ENCODE measurements around the gene FOXN3.

Gene FOXN3

GRCh38 chr14:89277203-89277602 lies 139.8 kb downstream of the FOXN3 start:
- DNase-seq (ENCODE audit: low read depth, low spot score) = no peak

GRCh38 chr14:89276424-89276975 lies 140.5 kb downstream of the FOXN3 start:
- DNase-seq (ENCODE audit: low read depth, low spot score) = peak; percentile 19

DNA sequence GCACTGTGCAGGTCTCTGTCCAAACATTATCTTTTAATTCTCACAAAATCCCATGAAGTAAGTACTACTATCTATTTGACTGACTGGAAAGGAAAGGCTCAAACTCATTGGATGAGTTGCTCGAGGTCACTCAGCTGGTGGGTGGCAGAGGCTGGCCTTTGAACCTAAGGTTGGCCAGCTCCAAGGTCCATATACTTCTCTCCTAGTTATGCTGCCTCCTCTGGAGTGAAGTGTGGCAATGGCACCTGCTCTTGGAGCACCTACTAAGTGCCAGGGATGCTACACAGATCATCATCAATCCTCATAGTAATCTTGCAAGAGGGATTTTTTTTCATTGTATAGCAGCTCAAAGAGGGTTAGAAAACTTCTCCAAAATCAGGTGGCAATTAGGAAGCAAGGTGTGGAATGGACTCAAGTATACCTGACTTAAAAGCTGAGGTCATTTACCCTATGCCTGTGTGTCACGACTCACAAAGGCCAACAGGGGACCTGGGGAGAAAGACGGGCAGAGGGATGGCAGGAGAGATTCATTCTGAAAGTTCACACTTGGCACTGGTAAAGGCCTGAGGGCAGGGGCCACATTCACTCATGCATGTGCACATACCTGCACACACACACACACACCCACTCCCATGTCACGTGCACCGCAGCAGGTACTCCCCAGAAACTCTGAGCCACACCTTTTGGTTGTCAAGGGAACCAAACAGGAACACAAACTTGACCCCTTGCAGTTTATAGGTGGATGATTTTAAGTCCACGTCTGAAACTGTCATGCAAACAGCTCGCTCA lies 146.4 kb downstream of the FOXN3 start:
- DNase-seq (ENCODE audit: low read depth, low spot score) = no peak

- DNase-seq (ENCODE audit: low read depth, low spot score) = no peak
Observed at GRCh38 chr14:89269404-89269803, 147.6 kb downstream of the FOXN3 start.

GRCh38 chr14:89268514-89268913 lies 148.5 kb downstream of the FOXN3 start:
- no peak for DNase-seq (ENCODE audit: low read depth, low spot score)

GRCh38 chr14:89267656-89268055 lies 149.4 kb downstream of the FOXN3 start:
- DNase-seq (ENCODE audit: low read depth, low spot score) = no peak

- no peak for DNase-seq (ENCODE audit: low read depth, low spot score)
Observed at GRCh38 chr14:89267163-89267562, 149.9 kb downstream of the FOXN3 start.

DNA sequence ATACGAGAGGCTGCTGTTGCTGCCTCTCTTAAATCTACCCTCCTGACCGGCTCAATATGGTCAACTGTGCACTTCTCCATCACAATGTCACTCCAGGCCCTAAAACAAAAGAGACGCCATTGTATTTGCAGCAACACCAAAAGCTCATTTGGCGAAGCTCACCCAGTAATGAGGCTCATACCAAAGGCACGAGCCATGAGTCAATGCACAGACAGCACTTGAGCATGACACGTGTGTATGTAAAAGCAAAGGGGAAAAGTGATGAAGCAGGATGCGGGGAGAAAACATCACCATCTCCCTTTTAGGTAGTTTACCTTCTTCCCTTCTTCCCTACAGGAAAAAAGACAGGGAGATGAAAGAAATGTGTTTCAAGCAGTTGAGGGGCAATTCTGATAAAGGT lies 150.3 kb downstream of the FOXN3 start:
- no peak for DNase-seq (ENCODE audit: low read depth, low spot score)

GRCh38 chr14:89265234-89265633 lies 151.8 kb downstream of the FOXN3 start:
- no peak for DNase-seq (ENCODE audit: low read depth, low spot score)

GRCh38 chr14:89264196-89264800 lies 152.7 kb downstream of the FOXN3 start:
- DNase-seq (ENCODE audit: low read depth, low spot score) = no peak

- no peak for DNase-seq (ENCODE audit: low read depth, low spot score)
Observed at GRCh38 chr14:89262041-89262440, 155.0 kb downstream of the FOXN3 start.

- no peak for DNase-seq (ENCODE audit: low read depth, low spot score)
Observed at GRCh38 chr14:89260898-89261297, 156.1 kb downstream of the FOXN3 start.

- DNase-seq (ENCODE audit: low read depth, low spot score) = no peak
Observed at GRCh38 chr14:89259951-89260609, 157.0 kb downstream of the FOXN3 start.

DNA sequence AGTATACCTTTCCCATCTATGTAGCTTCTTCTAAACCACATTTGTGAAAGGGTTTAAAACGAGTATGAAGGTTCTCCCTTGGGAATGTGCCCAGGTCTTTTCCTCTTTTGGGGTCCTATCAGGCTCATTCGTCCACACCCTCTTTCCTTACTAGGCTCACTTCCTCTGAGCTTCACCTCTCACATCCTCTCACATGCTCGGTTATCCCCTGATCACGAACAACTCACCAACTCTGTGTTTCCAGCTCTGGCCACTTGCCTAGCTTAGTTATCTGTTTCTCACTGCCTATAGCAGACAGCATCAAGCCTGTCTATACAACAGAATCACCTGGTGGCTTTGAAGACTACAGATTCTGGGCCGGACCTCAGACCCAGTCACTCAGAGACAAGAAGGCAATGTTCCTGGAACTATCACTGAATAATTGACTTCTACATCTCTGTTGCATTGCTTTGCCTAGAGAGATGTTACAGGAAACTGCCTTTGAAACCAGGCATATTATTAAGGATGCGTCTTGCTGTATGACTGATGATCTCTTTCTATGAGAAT lies 158.2 kb downstream of the FOXN3 start:
- DNase-seq (ENCODE audit: low read depth, low spot score) = no peak

DNA sequence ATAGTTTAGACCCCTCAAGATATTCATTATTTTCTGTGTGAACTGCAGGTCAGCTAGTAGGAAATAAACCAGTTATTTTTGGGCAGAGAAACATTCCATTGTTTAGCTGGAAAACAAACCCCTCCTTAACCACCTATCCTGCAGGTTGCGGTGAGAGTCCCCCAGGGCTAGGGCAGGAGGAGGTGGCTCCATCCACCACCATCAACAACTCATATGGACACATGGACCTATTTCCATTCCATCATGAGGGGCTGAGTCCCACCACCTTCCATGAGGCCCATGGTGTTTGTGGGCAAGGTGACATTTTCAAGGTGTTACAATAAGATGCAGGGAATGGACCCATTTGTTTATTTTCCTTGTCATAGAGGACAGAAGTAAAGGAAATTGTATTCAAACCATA lies 160.1 kb downstream of the FOXN3 start:
- DNase-seq (ENCODE audit: low read depth, low spot score) = no peak

DNA sequence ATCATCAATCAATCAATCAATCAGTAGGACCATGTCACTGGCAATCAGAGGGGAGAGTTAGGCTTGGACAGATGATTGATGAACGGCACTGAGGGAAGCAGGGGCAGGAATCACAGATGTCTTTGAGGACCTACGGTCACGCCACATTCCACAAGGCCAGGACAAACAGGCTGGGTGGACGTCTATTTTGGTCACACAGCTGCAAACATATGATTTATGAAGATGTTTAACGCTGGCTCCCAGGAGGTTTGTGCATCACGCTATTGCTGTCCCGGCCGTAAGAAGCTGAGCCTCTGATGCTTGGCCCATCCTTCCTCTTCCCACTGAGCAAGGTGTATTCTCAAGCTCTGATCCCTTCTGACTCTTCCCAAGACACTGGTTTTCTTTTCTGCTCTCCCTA lies 160.8 kb downstream of the FOXN3 start:
- DNase-seq (ENCODE audit: low read depth, low spot score) = no peak

GRCh38 chr14:89255852-89256251 lies 161.2 kb downstream of the FOXN3 start:
- DNase-seq (ENCODE audit: low read depth, low spot score) = no peak

DNA sequence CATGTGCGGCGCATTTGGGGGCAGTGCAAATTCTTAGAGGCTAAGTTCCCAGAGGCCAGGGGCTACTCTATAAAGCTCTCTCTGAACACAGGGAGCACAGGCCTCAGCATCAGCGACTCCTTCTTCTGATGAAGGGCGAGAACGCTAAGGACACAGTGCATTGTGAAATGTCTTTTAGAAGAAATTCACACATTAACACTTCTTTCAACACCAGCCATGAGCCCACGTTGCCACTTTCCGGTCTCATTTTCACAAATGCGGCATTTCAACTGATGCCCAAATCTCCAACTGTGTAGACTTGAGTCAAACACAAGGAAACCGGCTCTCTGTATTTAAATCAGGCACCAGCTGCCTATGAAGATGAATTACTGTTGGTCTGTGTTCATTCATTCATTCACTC lies 162.0 kb downstream of the FOXN3 start:
- no peak for DNase-seq (ENCODE audit: low read depth, low spot score)

- no peak for DNase-seq (ENCODE audit: low read depth, low spot score)
Observed at GRCh38 chr14:89254166-89254909, 162.7 kb downstream of the FOXN3 start.

- no peak for DNase-seq (ENCODE audit: low read depth, low spot score)
Observed at GRCh38 chr14:89252887-89253532, 164.0 kb downstream of the FOXN3 start.

GRCh38 chr14:89251061-89251460 lies 166.0 kb downstream of the FOXN3 start:
- DNase-seq (ENCODE audit: low read depth, low spot score) = no peak

All from activated CD4-positive, CD25-positive, alpha-beta regulatory T cell treated with anti-CD3 and anti-CD28 coated beads, Interleukin-2, amount 50 U/mL, for 16 hours (primary cell).